GM19468 (cell line): ENCODE data around the gene MUC12.
"Not testable (repeated sequence)": the region's sequence is repeated elsewhere in the genome, so short reads cannot be mapped to it uniquely, and the experiment has no call there.

Experiments used
- ATAC-seq: cut with Tn5 transposase; IDR thresholded peaks from one replicate; pipeline ENCODE4 v1.9.1; 2021; ENCODE audit warnings: mild to moderate bottlenecking, moderate library complexity, moderate number of reproducible peaks; ENCODE audit not compliant: unreplicated experiment; ENCODE audit errors: extremely low read depth

MUC12 gene

GRCh38 chr7:101031082-101031481 lies 61.7 kb downstream of the MUC12 start:
- no peak for ATAC-seq

- no peak for ATAC-seq
These were observed 66.6 kb downstream of the MUC12 start for GRCh38 chr7:101035941-101036340.

- ATAC-seq: not testable (repeated sequence)
These were observed 71.9 kb downstream of the MUC12 start for GRCh38 chr7:101041283-101041682.

- ATAC-seq: no peak
These were observed 89.0 kb downstream of the MUC12 start for GRCh38 chr7:101058355-101058754.

GRCh38 chr7:101059620-101059942 lies 90.2 kb downstream of the MUC12 start:
- no peak for ATAC-seq

- no peak for ATAC-seq
These were observed 91.6 kb downstream of the MUC12 start for GRCh38 chr7:101060992-101061391.

- not testable (repeated sequence) for ATAC-seq
These were observed 94.8 kb downstream of the MUC12 start for GRCh38 chr7:101064176-101064550.

- not testable (repeated sequence) for ATAC-seq
These were observed 95.8 kb downstream of the MUC12 start for GRCh38 chr7:101065162-101065561.

- no peak for ATAC-seq
These were observed 96.9 kb downstream of the MUC12 start for GRCh38 chr7:101066141-101066832.

- no peak for ATAC-seq
These were observed 97.4 kb downstream of the MUC12 start for GRCh38 chr7:101066833-101067177.

GRCh38 chr7:101068401-101068800 lies 99.0 kb downstream of the MUC12 start:
- no peak for ATAC-seq
